Neural progenitor cell (in vitro differentiated cells): ENCODE measurements around the gene CDH23. TPM values are rescaled to one million over a fixed set of nuclear protein-coding genes. Genes with fewer than 3 reads are reported as not detected.

Source experiments
- DNase-seq: peaks from one replicate; pipeline ENCODE4 v3.0.0-alpha.2; 2016; ENCODE audit warnings: low spot score
- H2AFZ ChIP-seq: fragments of 200-600 bp; sonication (generic); replicated peaks from 2 replicates; pipeline ENCODE4 v1.6.1; 2016; ENCODE audit warnings: antibody characterized with exemption
- H3F3A ChIP-seq: fragments of 200-600 bp; sonication (generic); 2 replicates; pipeline ENCODE4 v1.6.1; 2016; ENCODE audit warnings: antibody characterized with exemption, low read depth
- H3K27ac ChIP-seq: fragments of 200-600 bp; sonication (generic); 2 replicates; pipeline ENCODE4 v1.5.1; 2016; ENCODE audit warnings: mild to moderate bottlenecking
- H3K27me3 ChIP-seq: fragments of 200-600 bp; sonication (generic); 2 replicates; pipeline ENCODE4 v1.6.1; 2016; ENCODE audit warnings: mild to moderate bottlenecking, moderate library complexity
- H3K36me3 ChIP-seq: fragments of 200-600 bp; sonication (generic); 2 replicates; pipeline ENCODE4 v1.5.1; 2016
- H3K4me1 ChIP-seq: fragments of 200-600 bp; sonication (generic); 2 replicates; pipeline ENCODE4 v1.6.1; 2016; ENCODE audit warnings: mixed run types
- H3K4me2 ChIP-seq: fragments of 200-600 bp; sonication (generic); 2 replicates; pipeline ENCODE4 v1.6.1; 2016
- H3K4me3 ChIP-seq: fragments of 200-600 bp; sonication (generic); 2 replicates; pipeline ENCODE4 v1.5.1; 2016
- H3K79me2 ChIP-seq: fragments of 200-600 bp; sonication (generic); 2 replicates; pipeline ENCODE4 v1.6.1; 2016; ENCODE audit warnings: low read depth
- H3K9ac ChIP-seq: fragments of 200-600 bp; sonication (generic); 2 replicates; pipeline ENCODE4 v1.6.1; 2016
- H3K9me3 ChIP-seq: fragments of 200-600 bp; sonication (generic); 2 replicates; pipeline ENCODE4 v1.5.1; 2016; ENCODE audit warnings: low read depth
- H4K20me1 ChIP-seq: fragments of 200-600 bp; sonication (generic); 2 replicates; pipeline ENCODE4 v1.6.1; 2016; ENCODE audit warnings: low read depth
- H3K27ac Mint-ChIP-seq: 3 replicates; pipeline ENCODE4 v1.8.0; 2021; ENCODE audit warnings: mixed read lengths
- H3K27me3 Mint-ChIP-seq: 2 replicates; pipeline ENCODE4 v1.8.0; 2022; ENCODE audit warnings: low read depth, mild to moderate bottlenecking, inconsistent platforms, moderate library complexity, mixed read lengths; ENCODE audit not compliant: insufficient read depth
- H3K36me3 Mint-ChIP-seq: 3 replicates; pipeline ENCODE4 v1.8.0; 2021; ENCODE audit warnings: mixed read lengths
- H3K4me1 Mint-ChIP-seq: 3 replicates; pipeline ENCODE4 v1.8.0; 2021; ENCODE audit warnings: mixed read lengths
- H3K4me3 Mint-ChIP-seq: 3 replicates; pipeline ENCODE4 v1.8.0; 2021; ENCODE audit warnings: mild to moderate bottlenecking, moderate library complexity, mixed read lengths
- H3K9me3 Mint-ChIP-seq: 3 replicates; pipeline ENCODE4 v1.8.0; 2020; ENCODE audit warnings: mixed read lengths
- CTCF ChIP-seq: fragments of 200-600 bp; sonication (generic); IDR thresholded peaks from 2 replicates; pipeline ENCODE4 v1.5.1; 2017; ENCODE audit warnings: antibody characterized with exemption, mild to moderate bottlenecking
- EZH2 ChIP-seq: fragments of 200-600 bp; sonication (generic); IDR thresholded peaks from 2 replicates; pipeline ENCODE4 v1.6.1; 2017; ENCODE audit warnings: antibody characterized with exemption, mild to moderate bottlenecking, moderate library complexity
- EZH2phosphoT487 ChIP-seq: fragments of 200-600 bp; sonication (generic); IDR thresholded peaks from 2 replicates; pipeline ENCODE4 v1.6.1; 2017; ENCODE audit warnings: antibody characterized with exemption
- microRNA-seq: library from miRNA; unstranded; fragments of <30 nt; microRNA quantifications from one replicate; pipeline ENCODE4, GENCODE V29; 2016
- small RNA-seq: library from RNA; depleted of rRNA; stranded (forward); fragments of <200 nt; gene quantifications from one replicate; pipeline ENCODE3, GENCODE V24; 2015
- total RNA-seq: library from RNA; depleted of rRNA; stranded (reverse); fragments of >200 nt; gene quantifications from 2 replicates; pipeline ENCODE4 v1.2.3, GENCODE V29; 2015; ENCODE audit warnings: low replicate concordance

CDH23 gene
- total RNA-seq, 1 donor from 2014 or later: 5.9 TPM

GRCh38 chr10:71860243-71861029 is 463.7 kb downstream of the CDH23 start:
- Histone ChIP-seq H3K27ac (peak overlapping the region; percentile 22), H3K4me2 (no peak overlapping the region), H3K9ac (no peak overlapping the region), H3K27me3 (no peaks in the 10 kb centered on the region), H3K79me2 (no peaks in the 10 kb centered on the region), H3K36me3 (no peaks in the 10 kb centered on the region), H3K4me3 (no peak overlapping the region), H3K9me3 (no peaks in the 10 kb centered on the region), H2AFZ (peak overlapping the region; percentile 60), H4K20me1 (no peaks in the 10 kb centered on the region), H3K4me1 (peaks cover 16% of the 10 kb centered on the region), H3F3A (peaks cover 13% of the 10 kb centered on the region)
- Mint-ChIP-seq H3K4me1 (peaks cover 22% of the 10 kb centered on the region), H3K27me3 (peaks cover 14% of the 10 kb centered on the region), H3K27ac (peak overlapping the region; percentile 99), H3K9me3 (no peaks in the 10 kb centered on the region), H3K4me3 (no peak overlapping the region), H3K36me3 (no peaks in the 10 kb centered on the region)
- TF ChIP-seq CTCF: no peak
- TF ChIP-seq EZH2: no peak
- no peak for TF ChIP-seq EZH2phosphoT487
- DNase-seq: peak; percentile 72

- peaks cover 17% of the 10 kb centered on the region for H3K4me1 ChIP-seq
- no peaks in the 10 kb centered on the region for H3K36me3 Mint-ChIP-seq
- H3K79me2 ChIP-seq: no peaks in the 10 kb centered on the region
- H3K4me1 Mint-ChIP-seq: peaks cover 22% of the 10 kb centered on the region
- H3K9ac ChIP-seq: no peak overlapping the region
- no peak overlapping the region for H3K4me3 ChIP-seq
- no peaks in the 10 kb centered on the region for H4K20me1 ChIP-seq
- DNase-seq: no peak
- peaks cover under 1% of the 10 kb centered on the region for H3K9me3 Mint-ChIP-seq
- peaks cover 10% of the 10 kb centered on the region for H3K27me3 Mint-ChIP-seq
- no peaks in the 10 kb centered on the region for H3K9me3 ChIP-seq
- H3K27ac Mint-ChIP-seq: peak overlapping the region; percentile 64
- H3K4me2 ChIP-seq: no peak overlapping the region
- H2AFZ ChIP-seq: no peak overlapping the region
- TF ChIP-seq CTCF: no peak
- no peak for TF ChIP-seq EZH2
- TF ChIP-seq EZH2phosphoT487: no peak
- H3K36me3 ChIP-seq: no peaks in the 10 kb centered on the region
- no peaks in the 10 kb centered on the region for H3K27me3 ChIP-seq
- H3F3A ChIP-seq: peaks cover 10% of the 10 kb centered on the region
- no peak overlapping the region for H3K4me3 Mint-ChIP-seq
- no peak overlapping the region for H3K27ac ChIP-seq
These were observed 466.5 kb downstream of the CDH23 start for GRCh38 chr10:71863203-71863602.

- H3K4me1 Mint-ChIP-seq: peaks cover 17% of the 10 kb centered on the region
- Histone ChIP-seq H3K36me3 (no peaks in the 10 kb centered on the region), H4K20me1 (no peaks in the 10 kb centered on the region), H3K27ac (no peak overlapping the region), H3K4me3 (no peak overlapping the region), H3K4me2 (no peak overlapping the region), H3K9ac (no peak overlapping the region), H3K9me3 (no peaks in the 10 kb centered on the region), H3K79me2 (no peaks in the 10 kb centered on the region), H2AFZ (no peak overlapping the region), H3F3A (peaks cover 10% of the 10 kb centered on the region), H3K27me3 (no peaks in the 10 kb centered on the region), H3K4me1 (peaks cover 17% of the 10 kb centered on the region)
- peaks cover 7% of the 10 kb centered on the region for H3K27me3 Mint-ChIP-seq
- no peak overlapping the region for H3K4me3 Mint-ChIP-seq
- peak overlapping the region; percentile 76 for H3K27ac Mint-ChIP-seq
- TF ChIP-seq EZH2phosphoT487 (no peak), EZH2 (no peak), CTCF (no peak)
- no peak for DNase-seq
- H3K36me3 Mint-ChIP-seq: no peaks in the 10 kb centered on the region
- H3K9me3 Mint-ChIP-seq: peaks cover 3% of the 10 kb centered on the region
These were observed 468.2 kb downstream of the CDH23 start for GRCh38 chr10:71864911-71865361.

Small RNA genes within 50 kb of the gene (microRNA-seq; reads per million reads assigned to microRNA genes)
- gene MIR7152: not detected

Small RNA genes within 50 kb of the gene (small RNA-seq; reads per million reads assigned to genes)
- gene MIR7152 (not detected), gene RNU7-38P (not detected)

Other genes with a start within 250 kb of the CDH23 start
- gene UNC5B, start 184.3 kb upstream of the CDH23 start, total RNA-seq: 3.3 and 9.2 TPM in 2 replicates
- gene SLC29A3, start 77.7 kb upstream of the CDH23 start, total RNA-seq: 2.5 and 9.0 TPM in 2 replicates